Measurements from ENCODE around the gene MIAT. TPM values are rescaled to one million over a fixed set of nuclear protein-coding genes. Genes with fewer than 3 reads are reported as not detected.

The MIAT gene
- total RNA-seq, 1 experiment from 2014 or later, result 0.48 TPM

DNA sequence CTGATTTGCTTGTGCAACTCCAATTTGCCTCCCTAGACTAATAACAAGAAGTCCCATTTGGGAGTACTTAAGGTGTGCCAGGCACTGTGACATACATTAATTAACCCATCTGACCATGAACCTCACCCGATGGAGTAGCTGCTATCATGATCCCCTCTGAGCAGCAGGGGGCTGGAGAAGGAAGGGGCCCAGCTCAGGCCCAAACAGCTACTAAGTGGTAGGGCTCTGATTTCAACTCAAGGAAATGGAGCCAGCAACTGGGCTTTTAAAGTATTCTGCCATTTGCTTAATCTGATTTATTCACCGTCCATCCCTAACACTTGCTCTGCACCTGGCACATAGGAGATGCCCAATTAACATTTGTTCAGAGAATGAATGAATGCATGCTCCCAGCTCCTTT is 40.7 kb upstream of the MIAT start:
- no peaks in the 10 kb centered on the region for H3K9me3 ChIP-seq (ENCODE audit: insufficient read depth, low read depth)
- H2AFZ ChIP-seq, result no peak overlapping the region
- TF ChIP-seq, protein P1, sequence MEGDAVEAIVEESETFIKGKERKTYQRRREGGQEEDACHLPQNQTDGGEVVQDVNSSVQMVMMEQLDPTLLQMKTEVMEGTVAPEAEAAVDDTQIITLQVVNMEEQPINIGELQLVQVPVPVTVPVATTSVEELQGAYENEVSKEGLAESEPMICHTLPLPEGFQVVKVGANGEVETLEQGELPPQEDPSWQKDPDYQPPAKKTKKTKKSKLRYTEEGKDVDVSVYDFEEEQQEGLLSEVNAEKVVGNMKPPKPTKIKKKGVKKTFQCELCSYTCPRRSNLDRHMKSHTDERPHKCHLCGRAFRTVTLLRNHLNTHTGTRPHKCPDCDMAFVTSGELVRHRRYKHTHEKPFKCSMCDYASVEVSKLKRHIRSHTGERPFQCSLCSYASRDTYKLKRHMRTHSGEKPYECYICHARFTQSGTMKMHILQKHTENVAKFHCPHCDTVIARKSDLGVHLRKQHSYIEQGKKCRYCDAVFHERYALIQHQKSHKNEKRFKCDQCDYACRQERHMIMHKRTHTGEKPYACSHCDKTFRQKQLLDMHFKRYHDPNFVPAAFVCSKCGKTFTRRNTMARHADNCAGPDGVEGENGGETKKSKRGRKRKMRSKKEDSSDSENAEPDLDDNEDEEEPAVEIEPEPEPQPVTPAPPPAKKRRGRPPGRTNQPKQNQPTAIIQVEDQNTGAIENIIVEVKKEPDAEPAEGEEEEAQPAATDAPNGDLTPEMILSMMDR (conservative IDR thresholded peaks at IDR 0.05), result no peak
- no peak for TF ChIP-seq EZH2 (IDR thresholded peaks at IDR 0.05; ENCODE audit: low read depth)
- H4K20me1 ChIP-seq (ENCODE audit: insufficient read depth), result no peaks in the 10 kb centered on the region
- no TSS peak for BruUV-seq (replicated peaks)
- H3K79me2 ChIP-seq (ENCODE audit: low read depth), result no peaks in the 10 kb centered on the region
- peaks cover 59% of the 10 kb centered on the region for H3K27me3 ChIP-seq (ENCODE audit: insufficient read depth, low read depth)
- H3K4me3 ChIP-seq, result no peak overlapping the region
- CTCF ChIA-PET, result no interaction called here
- H3K9me2 ChIP-seq (ENCODE audit: insufficient read depth), result no peaks in the 10 kb centered on the region
- H3K36me3 ChIP-seq (ENCODE audit: low read depth), result no peaks in the 10 kb centered on the region
- no peak overlapping the region for H3K4me2 ChIP-seq
- no peaks in the 10 kb centered on the region for H3K4me1 ChIP-seq (replicated peaks; ENCODE audit: insufficient read depth)
- no peak overlapping the region for H3K27ac ChIP-seq
- no peak for DNase-seq
- intact Hi-C loops (cut with micrococcal nuclease; ENCODE audit: unreplicated experiment), result no loop called here
- no peaks in the 10 kb centered on the region for H3F3A ChIP-seq (ENCODE audit: insufficient read depth, low read depth)
- POLR2A ChIA-PET (ENCODE audit: unreplicated experiment), result no interaction called here

DNA sequence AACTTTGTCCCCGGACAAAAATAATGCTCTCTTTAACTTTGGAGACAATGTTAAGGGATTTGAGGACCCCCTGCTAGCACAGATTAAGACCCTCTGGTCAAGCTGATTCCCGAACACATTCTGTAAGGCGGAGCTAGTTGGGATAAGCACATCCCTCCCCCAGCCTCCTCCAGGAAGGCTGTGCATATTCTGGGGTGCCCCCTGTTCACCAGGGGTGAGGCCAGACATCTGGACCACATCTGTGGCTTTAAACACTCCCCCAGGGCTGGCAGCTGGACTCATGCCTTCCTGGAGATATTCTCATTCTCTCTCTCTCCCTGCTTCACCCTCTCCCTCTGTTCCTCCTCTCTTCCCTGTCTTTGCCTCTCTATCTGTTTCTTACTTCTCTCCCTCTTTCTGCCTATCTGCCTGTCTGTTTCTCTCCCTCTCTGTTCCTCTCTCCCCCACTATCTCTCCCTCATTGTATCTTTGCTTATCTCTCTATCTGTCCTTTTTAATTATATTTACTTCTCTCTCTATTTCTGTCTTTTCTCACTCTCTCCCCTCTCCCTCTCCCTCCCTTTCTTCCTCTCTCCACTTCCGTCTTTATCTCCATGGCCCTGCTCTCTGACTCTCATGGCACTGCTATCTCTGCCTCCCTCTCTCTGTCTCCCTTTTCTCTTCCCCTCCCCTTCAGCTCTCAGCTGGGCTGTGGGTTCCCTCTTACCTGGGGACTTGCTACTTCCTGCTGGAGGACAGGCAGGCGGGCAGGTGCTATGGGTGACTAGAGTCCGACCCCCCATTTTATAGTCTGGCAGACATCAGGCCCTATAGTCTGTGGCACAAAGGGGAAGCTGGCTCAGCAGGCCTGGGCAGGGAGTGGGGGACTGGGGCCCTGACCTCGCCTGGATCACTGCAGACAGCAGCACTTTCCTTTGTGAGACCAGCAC is 39.9 kb upstream of the MIAT start, which contains the start of gene CRYBB1:
TSS of gene CRYBB1 (minus strand) at position 757 of the 929 bp plus-strand sequence. CDS start 1,708 bp downstream, outside the sequence.
- no peaks in the 10 kb centered on the region for H4K20me1 ChIP-seq (ENCODE audit: insufficient read depth)
- no peaks in the 10 kb centered on the region for H3K36me3 ChIP-seq (ENCODE audit: low read depth)
- H3K27ac ChIP-seq, result no peak within 1 kb of the TSS
- POLR2A ChIA-PET (ENCODE audit: unreplicated experiment), result no interaction called here
- CTCF ChIA-PET, result no interaction called here
- H3F3A ChIP-seq (ENCODE audit: insufficient read depth, low read depth), result no peaks in the 10 kb centered on the region
- H3K4me1 ChIP-seq (replicated peaks; ENCODE audit: insufficient read depth), result no peaks in the 10 kb centered on the region
- no peak within 1 kb of the TSS for H3K4me3 ChIP-seq
- TF ChIP-seq, protein P1 (conservative IDR thresholded peaks at IDR 0.05), result no peak
- TF ChIP-seq EZH2 (IDR thresholded peaks at IDR 0.05; ENCODE audit: low read depth), result no peak
- H3K9me3 ChIP-seq (ENCODE audit: insufficient read depth, low read depth), result no peaks in the 10 kb centered on the region
- intact Hi-C loops (cut with micrococcal nuclease; ENCODE audit: unreplicated experiment), result no loop called here
- peaks cover 67% of the 10 kb centered on the region for H3K27me3 ChIP-seq (ENCODE audit: insufficient read depth, low read depth)
- no TSS peak for BruUV-seq (replicated peaks)
- H3K4me2 ChIP-seq, result no peak within 1 kb of the TSS
- no peak within 1 kb of the TSS for H2AFZ ChIP-seq
- no peaks in the 10 kb centered on the region for H3K79me2 ChIP-seq (ENCODE audit: low read depth)
- no peaks in the 10 kb centered on the region for H3K9me2 ChIP-seq (ENCODE audit: insufficient read depth)
- DNase-seq, result no peak

DNA sequence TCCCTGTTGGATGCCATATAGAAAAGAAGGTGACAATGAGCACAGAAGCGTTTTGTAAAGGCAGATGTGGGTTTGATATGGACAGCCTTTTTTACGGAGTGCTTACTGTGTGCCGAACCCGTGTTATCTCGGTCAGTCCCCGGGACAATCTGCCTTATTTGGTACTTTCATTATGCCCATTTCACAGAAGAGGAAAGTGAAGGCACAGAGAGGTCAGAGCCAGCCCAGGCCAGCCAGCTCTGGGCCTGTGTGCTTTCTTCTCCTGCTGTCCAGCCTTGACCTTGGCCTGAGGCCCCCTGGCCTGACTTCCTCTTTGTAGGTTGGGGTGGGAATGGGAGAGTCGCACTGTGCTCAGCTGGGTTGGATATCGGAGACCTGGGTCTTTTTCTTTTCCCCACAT is 38.9 kb upstream of the MIAT start:
- H3K27ac ChIP-seq, result no peak overlapping the region
- H2AFZ ChIP-seq, result no peak overlapping the region
- ChIA-PET CTCF (no interaction called here), POLR2A (ENCODE audit: unreplicated experiment) (no interaction called here)
- intact Hi-C loops (cut with micrococcal nuclease; ENCODE audit: unreplicated experiment), result no loop called here
- no peak for DNase-seq
- TF ChIP-seq, protein P1 (conservative IDR thresholded peaks at IDR 0.05), result no peak
- TF ChIP-seq EZH2 (IDR thresholded peaks at IDR 0.05; ENCODE audit: low read depth), result no peak
- no peaks in the 10 kb centered on the region for H3K79me2 ChIP-seq (ENCODE audit: low read depth)
- no TSS peak for BruUV-seq (replicated peaks)
- no peak overlapping the region for H3K4me2 ChIP-seq
- H3K9me2 ChIP-seq (ENCODE audit: insufficient read depth), result no peaks in the 10 kb centered on the region
- no peaks in the 10 kb centered on the region for H3K36me3 ChIP-seq (ENCODE audit: low read depth)
- H3F3A ChIP-seq (ENCODE audit: insufficient read depth, low read depth), result no peaks in the 10 kb centered on the region
- peaks cover 67% of the 10 kb centered on the region for H3K27me3 ChIP-seq (ENCODE audit: insufficient read depth, low read depth)
- H3K4me1 ChIP-seq (replicated peaks; ENCODE audit: insufficient read depth), result no peaks in the 10 kb centered on the region
- no peak overlapping the region for H3K4me3 ChIP-seq
- H4K20me1 ChIP-seq (ENCODE audit: insufficient read depth), result no peaks in the 10 kb centered on the region
- H3K9me3 ChIP-seq (ENCODE audit: insufficient read depth, low read depth), result no peaks in the 10 kb centered on the region
